MCF 10A (cell line): ENCODE data around the gene SNAP23. TPM values are rescaled to one million over a fixed set of nuclear protein-coding genes. Genes with fewer than 3 reads are reported as not detected.
A peak's percentile ranks its signal among the peaks of the same experiment; 100 is the strongest.

ENCODE experiments used
- BruUV-seq: library from RNA; stranded (reverse); fragments of 400-500 nt; replicated peaks from 2 replicates; lab custom pipeline; 2021; lab: Mats Ljungman, UMichigan
- CTCF ChIA-PET: fragments of 300-600 bp; sonication (Branson Sonifier 250); formaldehyde crosslinking; extraction: SDS; loops from one replicate; lab custom pipeline; 2021; ENCODE audit warnings: antibody characterized with exemption, inconsistent platforms; lab: Yijun Ruan, JAX
- POLR2A ChIA-PET: fragments of 300-600, 350-650 bp; sonication (Branson Sonifier 250); formaldehyde crosslinking; extraction: SDS; loops from one replicate; lab custom pipeline; 2020; ENCODE audit warnings: antibody characterized with exemption, inconsistent platforms; lab: Yijun Ruan, JAX
- DNase-seq: peaks from one replicate; pipeline ENCODE4 v3.0.0-alpha.2; 2018; ENCODE audit not compliant: unreplicated experiment
- H3K27ac Mint-ChIP-seq: one replicate; pipeline ENCODE4 v1.8.0; 2022; ENCODE audit warnings: mild to moderate bottlenecking, low read depth, mixed read lengths; ENCODE audit not compliant: unreplicated experiment
- H3K27me3 Mint-ChIP-seq: one replicate; pipeline ENCODE4 v1.8.0; 2022; ENCODE audit warnings: mixed read lengths; ENCODE audit not compliant: insufficient read depth, unreplicated experiment
- H3K36me3 Mint-ChIP-seq: one replicate; pipeline ENCODE4 v1.8.0; 2022; ENCODE audit warnings: mild to moderate bottlenecking, moderate library complexity, mixed read lengths; ENCODE audit not compliant: insufficient read depth, unreplicated experiment
- H3K4me1 Mint-ChIP-seq: one replicate; pipeline ENCODE4 v1.8.0; 2022; ENCODE audit warnings: mixed read lengths; ENCODE audit not compliant: insufficient read depth, unreplicated experiment
- H3K4me3 Mint-ChIP-seq: one replicate; pipeline ENCODE4 v1.8.0; 2022; ENCODE audit warnings: mild to moderate bottlenecking, moderate library complexity, mixed read lengths; ENCODE audit not compliant: unreplicated experiment
- H3K9me3 Mint-ChIP-seq: one replicate; pipeline ENCODE4 v1.8.0; 2022; ENCODE audit warnings: mixed read lengths; ENCODE audit not compliant: unreplicated experiment
- intact Hi-C: fragments of 100-400 bp; cut with micrococcal nuclease; formaldehyde crosslinking; loops from 2 replicates; pipeline ENCODE4 v1.14.1; 2022
- total RNA-seq: library from RNA; stranded (reverse); gene quantifications from 2 replicates; pipeline ENCODE4 v1.2.3, GENCODE V29; 2022
- TF ChIP-seq, protein P1 (sequence below): fragments of 200-600 bp; IDR thresholded peaks from one replicate; pipeline ENCODE4 v1.8.0; 2022; ENCODE audit warnings: antibody characterized with exemption, mild to moderate bottlenecking; ENCODE audit not compliant: unreplicated experiment

Gene SNAP23
- total RNA-seq, 1 experiment from 2014 or later, result 47.4 TPM

DNA sequence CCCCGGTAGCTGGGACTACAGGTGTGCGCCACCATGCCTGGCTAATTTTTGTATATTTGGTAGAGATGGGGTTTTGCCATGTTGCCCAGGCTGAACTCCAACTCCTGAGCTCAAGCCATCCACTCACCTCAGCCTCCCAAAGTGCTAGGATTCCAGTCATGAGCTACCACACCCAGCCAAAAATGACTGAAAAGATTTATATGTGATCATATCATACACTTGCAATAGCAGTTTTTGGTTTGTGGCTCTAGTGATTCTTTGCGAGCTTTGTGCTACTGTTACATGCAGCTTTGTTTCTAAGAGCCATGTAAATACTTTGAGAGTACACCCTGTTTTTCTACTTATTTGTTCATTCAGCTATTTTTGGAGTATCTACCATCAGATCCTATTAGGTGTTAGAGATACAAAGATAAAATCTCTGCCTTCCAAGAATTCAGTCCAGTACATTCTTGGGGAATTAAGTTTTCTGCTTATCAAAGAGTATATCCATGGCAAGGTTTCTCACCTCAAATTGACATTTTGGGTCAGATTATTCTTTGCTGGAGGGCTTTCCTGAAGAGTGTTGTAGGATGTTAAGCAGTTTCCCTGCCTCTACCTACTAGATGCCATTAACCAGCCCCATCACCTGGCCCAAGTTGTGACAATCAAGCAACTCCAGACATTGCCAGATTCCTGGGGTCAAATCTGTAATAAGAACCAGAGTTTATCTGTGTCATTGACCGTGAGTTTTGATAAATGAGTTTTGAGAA lies 15.0 kb downstream of the SNAP23 start:
- Mint-ChIP-seq H3K4me1 (peaks cover 6% of the 10 kb centered on the region), H3K9me3 (no peaks in the 10 kb centered on the region), H3K27me3 (no peaks in the 10 kb centered on the region), H3K36me3 (peaks cover 38% of the 10 kb centered on the region), H3K4me3 (no peak overlapping the region), H3K27ac (peak overlapping the region; percentile 39)
- POLR2A ChIA-PET, result interaction anchor here (0.8 to 2.7 kb wide), 6 partner anchors 9 to 38 kb away, joined by 3 to 26 read pairs (median 8); partner anchors contain the start of genes HAUS2, LRRC57, SNAP23 and ZNF106
- no TSS peak for BruUV-seq
- no peak for DNase-seq
- intact Hi-C loops, result no loop called here
- CTCF ChIA-PET, result interaction anchor here (0.5 to 1.7 kb wide), 3 partner anchors 15 to 165 kb away, joined by 3 to 5 read pairs (median 4); partner anchors contain the start of gene SNAP23
- TF ChIP-seq, protein P1, sequence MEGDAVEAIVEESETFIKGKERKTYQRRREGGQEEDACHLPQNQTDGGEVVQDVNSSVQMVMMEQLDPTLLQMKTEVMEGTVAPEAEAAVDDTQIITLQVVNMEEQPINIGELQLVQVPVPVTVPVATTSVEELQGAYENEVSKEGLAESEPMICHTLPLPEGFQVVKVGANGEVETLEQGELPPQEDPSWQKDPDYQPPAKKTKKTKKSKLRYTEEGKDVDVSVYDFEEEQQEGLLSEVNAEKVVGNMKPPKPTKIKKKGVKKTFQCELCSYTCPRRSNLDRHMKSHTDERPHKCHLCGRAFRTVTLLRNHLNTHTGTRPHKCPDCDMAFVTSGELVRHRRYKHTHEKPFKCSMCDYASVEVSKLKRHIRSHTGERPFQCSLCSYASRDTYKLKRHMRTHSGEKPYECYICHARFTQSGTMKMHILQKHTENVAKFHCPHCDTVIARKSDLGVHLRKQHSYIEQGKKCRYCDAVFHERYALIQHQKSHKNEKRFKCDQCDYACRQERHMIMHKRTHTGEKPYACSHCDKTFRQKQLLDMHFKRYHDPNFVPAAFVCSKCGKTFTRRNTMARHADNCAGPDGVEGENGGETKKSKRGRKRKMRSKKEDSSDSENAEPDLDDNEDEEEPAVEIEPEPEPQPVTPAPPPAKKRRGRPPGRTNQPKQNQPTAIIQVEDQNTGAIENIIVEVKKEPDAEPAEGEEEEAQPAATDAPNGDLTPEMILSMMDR, result no peak

GRCh38 chr15:42511007-42511391 lies 15.6 kb downstream of the SNAP23 start:
- H3K27me3 Mint-ChIP-seq, result no peaks in the 10 kb centered on the region
- H3K27ac Mint-ChIP-seq, result peak overlapping the region; percentile 82
- POLR2A ChIA-PET, result interaction anchor here (0.8 to 2.7 kb wide), 6 partner anchors 12 to 37 kb away, joined by 3 to 26 read pairs (median 8); partner anchors contain the start of genes HAUS2, LRRC57, SNAP23 and ZNF106
- H3K4me1 Mint-ChIP-seq, result peaks cover 6% of the 10 kb centered on the region
- TF ChIP-seq, protein P1, result no peak
- H3K9me3 Mint-ChIP-seq, result no peaks in the 10 kb centered on the region
- CTCF ChIA-PET, result interaction anchor here (0.6 to 1.7 kb wide), 2 partner anchors 15 to 57 kb away, joined by 3 to 4 read pairs; partner anchors contain the start of gene SNAP23
- DNase-seq, result peak; percentile 45
- intact Hi-C loops, result no loop called here
- no TSS peak for BruUV-seq
- H3K4me3 Mint-ChIP-seq, result no peak overlapping the region
- peaks cover 44% of the 10 kb centered on the region for H3K36me3 Mint-ChIP-seq

DNA sequence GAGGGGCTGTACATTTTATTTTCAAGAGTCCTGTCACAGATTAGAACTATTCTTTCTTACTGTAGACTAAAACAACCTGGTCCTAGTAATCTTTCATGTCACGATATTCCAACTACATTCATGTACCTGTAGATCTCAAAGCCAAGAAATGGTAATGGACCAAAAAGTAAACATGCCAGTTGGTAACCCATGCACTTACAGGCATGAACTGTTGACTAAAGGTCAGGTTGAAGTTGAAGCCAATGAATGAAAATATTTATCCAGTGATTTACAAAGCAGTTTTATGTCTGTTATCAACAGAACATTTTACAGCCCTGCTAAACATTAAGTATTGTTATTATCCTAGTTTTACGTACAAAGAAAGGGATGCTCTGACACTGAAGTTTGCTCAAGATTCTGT lies 27.9 kb downstream of the SNAP23 start:
- TF ChIP-seq, protein P1, result no peak
- intact Hi-C loops, result no loop called here
- H3K4me3 Mint-ChIP-seq, result no peak overlapping the region
- no TSS peak for BruUV-seq
- no peak for DNase-seq
- no peaks in the 10 kb centered on the region for H3K4me1 Mint-ChIP-seq
- ChIA-PET POLR2A (interaction anchor here (0.7 kb wide), 1 partner anchor 88 kb away, joined by 4 read pairs; no protein-coding TSS in a partner anchor), CTCF (no interaction called here)
- H3K27ac Mint-ChIP-seq, result no peak overlapping the region
- H3K9me3 Mint-ChIP-seq, result no peaks in the 10 kb centered on the region
- H3K27me3 Mint-ChIP-seq, result no peaks in the 10 kb centered on the region
- H3K36me3 Mint-ChIP-seq, result peaks cover 68% of the 10 kb centered on the region

DNA sequence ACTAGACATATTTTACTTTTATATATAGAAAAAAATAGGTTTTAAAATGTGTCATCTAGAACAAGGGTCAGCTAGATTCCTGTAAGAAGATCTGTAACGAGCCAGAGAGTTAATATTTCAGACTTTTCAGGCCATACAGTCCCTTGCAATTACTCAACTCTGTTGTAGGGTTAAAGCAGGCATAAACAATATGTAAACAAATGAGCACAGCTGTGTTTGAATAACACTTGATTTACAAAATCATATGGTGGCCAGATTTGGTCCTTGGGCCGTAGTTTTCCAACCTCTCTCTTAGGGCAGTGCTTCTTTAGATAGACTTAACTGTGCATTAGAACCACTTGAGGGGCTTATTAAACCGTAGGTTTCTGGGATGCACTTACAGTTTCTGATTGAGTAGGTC lies 33.5 kb downstream of the SNAP23 start:
- no peaks in the 10 kb centered on the region for H3K9me3 Mint-ChIP-seq
- H3K36me3 Mint-ChIP-seq, result peaks cover 55% of the 10 kb centered on the region
- CTCF ChIA-PET, result no interaction called here
- intact Hi-C loops, result no loop called here
- no peaks in the 10 kb centered on the region for H3K27me3 Mint-ChIP-seq
- TF ChIP-seq, protein P1, result no peak
- no peak overlapping the region for H3K27ac Mint-ChIP-seq
- BruUV-seq, result no TSS peak
- POLR2A ChIA-PET, result interaction anchor here (1.2 to 1.7 kb wide), 3 partner anchors 13 to 34 kb away, joined by 4 to 8 read pairs (median 5); no protein-coding TSS in a partner anchor
- no peak for DNase-seq
- no peak overlapping the region for H3K4me3 Mint-ChIP-seq
- no peaks in the 10 kb centered on the region for H3K4me1 Mint-ChIP-seq
